Gastroesophageal sphincter (tissue), 3 donors: ENCODE measurements around the gene NHEJ1.

Source experiments
- CTCF ChIP-seq, 4 experiments: fragments of 200-600 bp in 2 of 4; fragments of 450-650 bp in 2 of 4; sonication (generic) in 1 of 4; IDR thresholded peaks; one replicate each; pipeline ENCODE4 v1.5.1; 2017 to 2019; ENCODE audit warnings: antibody characterized with exemption in 4 of 4, mild to moderate bottlenecking in 2 of 4, moderate library complexity in 2 of 4
- POLR2A ChIP-seq, 2 donors: fragments of 450-650 bp; IDR thresholded peaks; one replicate each; pipeline ENCODE4 v1.6.1; 2017; ENCODE audit warnings: antibody characterized with exemption in 2 of 2, mild to moderate bottlenecking in 2 of 2, moderate library complexity in 1 of 2

- TF ChIP-seq CTCF (IDR thresholded peaks at IDR 0.05): no peak
- no peak for TF ChIP-seq POLR2A (IDR thresholded peaks at IDR 0.05)
Observed at GRCh38 chr2:219169930-219170654, 9.5 kb upstream of the NHEJ1 start, which contains the start of gene SLC23A3.
